IMR-90 (cell line): ENCODE measurements around the gene ARRDC1. TPM values are rescaled to one million over a fixed set of nuclear protein-coding genes. Genes with fewer than 3 reads are reported as not detected.

ENCODE experiments used
- ATAC-seq: fragments of 200-7000 bp; cut with Tn5 transposase; 2 replicates; pipeline ENCODE4 v1.9.1; 2020; ENCODE audit warnings: low read depth, mild to moderate bottlenecking, moderate library complexity
- BruUV-seq: library from RNA; stranded (reverse); fragments of 400-500 nt; replicated peaks from 2 replicates; lab custom pipeline; 2021; lab: Mats Ljungman, UMichigan
- CTCF ChIA-PET: fragments of 300-600 bp; formaldehyde crosslinking; extraction: SDS; loops from one replicate; lab custom pipeline; 2021; ENCODE audit warnings: antibody characterized with exemption; lab: Yijun Ruan, JAX
- POLR2A ChIA-PET: fragments of 300-600 bp; sonication (Branson Sonifier 250); formaldehyde crosslinking; loops from one replicate; lab custom pipeline; 2022; ENCODE audit warnings: antibody characterized with exemption; ENCODE audit not compliant: unreplicated experiment; lab: Charles Lee
- DNase-seq: peaks from one replicate; pipeline ENCODE4 v3.0.0; 2013
- H2AFZ ChIP-seq: replicated peaks from 2 replicates; pipeline ENCODE3; 2013; ENCODE audit warnings: low read length, mild to moderate bottlenecking; ENCODE audit not compliant: poor library complexity
- H2AK5ac ChIP-seq: 2 replicates; pipeline ENCODE4 v1.6.1; 2013; ENCODE audit warnings: low read depth, low read length, inconsistent platforms
- H2AK9ac ChIP-seq: replicated peaks from 2 replicates; pipeline ENCODE3; 2013; ENCODE audit warnings: mild to moderate bottlenecking, low read depth, low read length, moderate library complexity; ENCODE audit not compliant: poor library complexity
- H2BK120ac ChIP-seq: 2 replicates; pipeline ENCODE4 v1.6.1; 2013; ENCODE audit warnings: low read depth, low read length, inconsistent platforms
- H2BK15ac ChIP-seq: 3 replicates; pipeline ENCODE4 v1.6.1; 2013; ENCODE audit warnings: low read depth, low read length, inconsistent platforms
- H2BK20ac ChIP-seq: 2 replicates; pipeline ENCODE4 v1.6.1; 2013; ENCODE audit warnings: low read depth, mild to moderate bottlenecking, inconsistent platforms, low read length, moderate library complexity
- H2BK5ac ChIP-seq: 2 replicates; pipeline ENCODE4 v1.6.1; 2013; ENCODE audit warnings: mild to moderate bottlenecking, low read depth, low read length, inconsistent platforms; ENCODE audit not compliant: poor library complexity, severe bottlenecking
- H3K14ac ChIP-seq: replicated peaks from 2 replicates; pipeline ENCODE4 v1.6.1; 2013; ENCODE audit warnings: low read depth, low read length, inconsistent platforms
- H3K18ac ChIP-seq: 2 replicates; pipeline ENCODE4 v1.6.1; 2013; ENCODE audit warnings: low read depth, low read length, control low read depth
- H3K23ac ChIP-seq: 2 replicates; pipeline ENCODE4 v1.6.1; 2013; ENCODE audit warnings: low read depth, low read length, inconsistent platforms
- H3K27ac ChIP-seq: 2 replicates; pipeline ENCODE4 v1.5.1; 2013; ENCODE audit warnings: mild to moderate bottlenecking, control low read depth, low read length; ENCODE audit not compliant: insufficient read depth
- H3K27me3 ChIP-seq: 2 replicates; pipeline ENCODE4 v1.6.1; 2013; ENCODE audit warnings: low read length; ENCODE audit not compliant: control insufficient read depth, insufficient read depth
- H3K36me3 ChIP-seq: 2 replicates; pipeline ENCODE4 v1.6.1; 2013; ENCODE audit warnings: low read length, mixed read lengths; ENCODE audit not compliant: control insufficient read depth, insufficient read depth
- H3K4ac ChIP-seq: 2 replicates; pipeline ENCODE4 v1.6.1; 2013; ENCODE audit warnings: low read depth, low read length, inconsistent platforms
- H3K4me1 ChIP-seq: 2 replicates; pipeline ENCODE4 v1.6.1; 2013; ENCODE audit warnings: low read length, mixed read lengths; ENCODE audit not compliant: control insufficient read depth, insufficient read depth
- H3K4me2 ChIP-seq: 2 replicates; pipeline ENCODE4 v1.6.1; 2013; ENCODE audit warnings: low read depth, mild to moderate bottlenecking, control low read depth, low read length, moderate library complexity
- H3K4me3 ChIP-seq: 2 replicates; pipeline ENCODE4 v1.5.1; 2013; ENCODE audit warnings: low read depth, mild to moderate bottlenecking, control low read depth, low read length, moderate library complexity; ENCODE audit not compliant: insufficient read depth
- H3K56ac ChIP-seq: 2 replicates; pipeline ENCODE4 v1.6.1; 2013; ENCODE audit warnings: low read length, inconsistent platforms; ENCODE audit not compliant: insufficient read depth; ENCODE audit errors: extremely low read depth
- H3K79me1 ChIP-seq, 2 experiments: 2 replicates each; pipeline ENCODE4 v1.6.1; 2013; ENCODE audit warnings: low read length in 2 of 2, inconsistent platforms in 1 of 2, low read depth in 1 of 2
- H3K9ac ChIP-seq: 2 replicates; pipeline ENCODE4 v1.6.1; 2013; ENCODE audit warnings: low read depth, low read length, control low read depth
- H3K9me1 ChIP-seq: 2 replicates; pipeline ENCODE4 v1.6.1; 2013; ENCODE audit warnings: low read length, inconsistent platforms; ENCODE audit not compliant: insufficient read depth
- H3K9me3 ChIP-seq: 2 replicates; pipeline ENCODE4 v1.6.1; 2013; ENCODE audit warnings: low read length; ENCODE audit not compliant: control insufficient read depth, insufficient read depth
- H4K20me1 ChIP-seq: 2 replicates; pipeline ENCODE4 v1.6.1; 2013; ENCODE audit warnings: low read length, inconsistent platforms; ENCODE audit not compliant: insufficient read depth
- H4K5ac ChIP-seq: 2 replicates; pipeline ENCODE4 v1.6.1; 2013; ENCODE audit warnings: mild to moderate bottlenecking, low read depth, low read length, control low read depth
- H4K8ac ChIP-seq, 2 experiments: 2 replicates each; pipeline ENCODE4 v1.6.1; 2013; ENCODE audit warnings: low read depth in 2 of 2, low read length in 2 of 2, control low read depth in 1 of 2, inconsistent platforms in 1 of 2
- H4K91ac ChIP-seq: 2 replicates; pipeline ENCODE4 v1.6.1; 2013; ENCODE audit warnings: low read depth, low read length, inconsistent platforms; ENCODE audit not compliant: insufficient read depth
- BHLHE40 ChIP-seq: fragments of 150-350 bp; IDR thresholded peaks from 2 replicates; pipeline ENCODE4 v1.6.1; 2016; ENCODE audit warnings: mild to moderate bottlenecking, low read depth, low read length
- CEBPB ChIP-seq: IDR thresholded peaks from 2 replicates; pipeline ENCODE4 v1.6.1; 2012; ENCODE audit warnings: low read depth, low read length, improper control_type of control experiment
- CHD1 ChIP-seq: IDR thresholded peaks from 2 replicates; pipeline ENCODE4 v1.6.1; 2012; ENCODE audit warnings: low read depth, low read length, improper control_type of control experiment
- FOS ChIP-seq: fragments of 150-350 bp; IDR thresholded peaks from 2 replicates; pipeline ENCODE4 v1.6.1; 2016; ENCODE audit warnings: low read depth, low read length
- MAZ ChIP-seq: IDR thresholded peaks from 2 replicates; pipeline ENCODE4 v1.6.1; 2012; ENCODE audit warnings: low read depth, mild to moderate bottlenecking, low read length, improper control_type of control experiment, moderate library complexity, borderline replicate concordance
- MXI1 ChIP-seq: IDR thresholded peaks from 2 replicates; pipeline ENCODE4 v1.6.1; 2012; ENCODE audit warnings: low read depth, mild to moderate bottlenecking, low read length, moderate library complexity, borderline replicate concordance
- NFE2L2 ChIP-seq: fragments of 150-350 bp; IDR thresholded peaks from 2 replicates; pipeline ENCODE4 v1.6.1; 2016; ENCODE audit warnings: low read depth, mild to moderate bottlenecking, low read length
- POLR2A ChIP-seq: IDR thresholded peaks from 2 replicates; pipeline ENCODE4 v1.6.1; 2012; ENCODE audit warnings: mild to moderate bottlenecking, low read depth, low read length
- RAD21 ChIP-seq: IDR thresholded peaks from 2 replicates; pipeline ENCODE4 v1.6.1; 2012; ENCODE audit warnings: low read length, improper control_type of control experiment
- RCOR1 ChIP-seq: IDR thresholded peaks from 2 replicates; pipeline ENCODE4 v1.6.1; 2012; ENCODE audit warnings: mild to moderate bottlenecking, low read length, improper control_type of control experiment; ENCODE audit not compliant: insufficient replicate concordance
- RFX5 ChIP-seq: IDR thresholded peaks from 2 replicates; pipeline ENCODE4 v1.8.0; 2012; ENCODE audit warnings: low read depth, mild to moderate bottlenecking, low read length, moderate library complexity
- SMC3 ChIP-seq: fragments of 150-350 bp; IDR thresholded peaks from 2 replicates; pipeline ENCODE4 v1.6.1; 2016; ENCODE audit warnings: low read depth, mild to moderate bottlenecking, antibody characterized with exemption, low read length, moderate library complexity
- WGBS, 2 experiments: methylation state at CpG; one replicate each; pipeline versions ENCODE4 v1.1.5 to v1.1.7; 2013; ENCODE audit warnings: missing lambda C conversion rate in 2 of 2; ENCODE audit not compliant: insufficient read length in 1 of 2; ENCODE audit errors: extremely low coverage in 2 of 2; 5-methylcytosine and 5-hydroxymethylcytosine counted together
- dilution Hi-C: fragments of 300-500 bp; cut with HindIII; formaldehyde crosslinking; loops from one replicate; pipeline ENCODE4 v1.14.3; 2018; ENCODE audit warnings: low sequenced_read_pairs; ENCODE audit not compliant: unreplicated experiment
- in situ Hi-C: fragments of 300-500 bp; cut with MboI; formaldehyde crosslinking; loops from 3 replicates; pipeline ENCODE4 v1.14.3; 2019; ENCODE audit warnings: low sequenced_read_pairs, inconsistent platforms, mixed read lengths
- intact Hi-C: fragments of 100-400 bp; cut with micrococcal nuclease; formaldehyde crosslinking; loops from 2 replicates; pipeline ENCODE4 v1.10.0; 2022
- polyA plus RNA-seq, 3 experiments: library from polyadenylated mRNA; depleted of rRNA; stranded (reverse); fragments of >200 nt; gene quantifications; 2 replicates each; pipeline ENCODE4 v1.2.3, GENCODE V29; 2012; ENCODE audit warnings: low replicate concordance in 1 of 3
- total RNA-seq: library from RNA; depleted of rRNA; stranded (reverse); fragments of >200 nt; gene quantifications from 2 replicates; pipeline ENCODE4 v1.2.3, GENCODE V29; 2012
- TF ChIP-seq, protein P1 (sequence below): conservative IDR thresholded peaks from 2 replicates; pipeline ENCODE4 v1.5.1; 2012; ENCODE audit warnings: mild to moderate bottlenecking, low read depth, low read length, improper control_type of control experiment
- TF ChIP-seq, protein P2 (sequence below): fragments of 150-350 bp; IDR thresholded peaks from 2 replicates; pipeline ENCODE4 v1.6.1; 2016; ENCODE audit warnings: low read depth, mild to moderate bottlenecking, low read length, moderate library complexity, borderline replicate concordance

ARRDC1 gene
- total and polyA plus RNA-seq, 2 of the 4 experiments (the other 2 are of a cell fraction): 7.7 to 41.4 TPM

DNA sequence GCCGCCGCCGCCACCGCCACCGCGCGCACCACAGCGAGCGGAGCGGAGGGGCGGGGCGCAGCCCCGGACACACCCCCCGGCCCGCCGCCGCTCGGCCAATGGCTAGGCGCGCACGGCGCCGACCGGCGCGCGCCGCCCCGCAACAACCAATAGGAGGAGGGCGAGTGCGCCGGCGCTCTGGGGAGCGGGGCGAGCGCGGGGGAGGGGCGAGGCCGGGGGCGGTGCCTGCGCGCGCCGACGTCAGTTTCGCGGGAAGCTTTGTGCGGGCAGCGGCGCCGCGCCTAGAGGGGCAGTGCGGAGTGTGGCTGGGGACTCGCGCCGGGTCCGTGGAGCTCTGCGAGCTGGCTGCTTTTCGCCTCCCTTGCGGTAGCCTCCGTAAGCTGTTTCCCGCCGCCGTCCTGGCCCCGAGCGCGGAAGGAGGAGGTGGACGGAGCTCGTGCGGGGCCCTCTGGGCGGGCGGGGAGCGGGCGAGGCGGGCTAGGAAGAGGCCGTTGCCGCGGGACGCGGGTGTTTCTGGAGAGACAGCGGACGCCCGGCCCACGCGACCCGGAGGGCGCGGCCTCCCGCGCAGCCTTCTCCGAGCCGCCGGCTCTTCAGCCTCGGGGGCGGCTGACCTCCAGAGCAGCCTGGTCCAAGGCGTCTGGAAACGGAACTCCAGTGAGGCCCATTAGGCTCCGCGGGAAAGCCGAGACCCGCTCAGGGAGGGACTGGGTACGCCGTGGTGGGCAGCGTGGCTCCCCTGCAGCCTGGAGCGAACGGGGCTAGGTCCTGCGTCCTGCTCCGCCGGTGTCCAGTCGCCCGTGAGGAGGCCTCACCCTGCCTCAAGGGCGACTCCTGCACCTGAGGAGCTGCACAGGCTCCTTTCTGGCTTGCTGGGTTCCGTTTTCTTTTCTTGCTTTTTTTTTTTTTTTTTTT is 14.8 kb upstream of the ARRDC1 start, which contains the start of gene ZMYND19 (continued):
- peak; percentile 37; the same call in 1 of the 2 replicates for TF ChIP-seq MAZ
- TF ChIP-seq MXI1: peak; percentile 78
- no peak for TF ChIP-seq RAD21

DNA sequence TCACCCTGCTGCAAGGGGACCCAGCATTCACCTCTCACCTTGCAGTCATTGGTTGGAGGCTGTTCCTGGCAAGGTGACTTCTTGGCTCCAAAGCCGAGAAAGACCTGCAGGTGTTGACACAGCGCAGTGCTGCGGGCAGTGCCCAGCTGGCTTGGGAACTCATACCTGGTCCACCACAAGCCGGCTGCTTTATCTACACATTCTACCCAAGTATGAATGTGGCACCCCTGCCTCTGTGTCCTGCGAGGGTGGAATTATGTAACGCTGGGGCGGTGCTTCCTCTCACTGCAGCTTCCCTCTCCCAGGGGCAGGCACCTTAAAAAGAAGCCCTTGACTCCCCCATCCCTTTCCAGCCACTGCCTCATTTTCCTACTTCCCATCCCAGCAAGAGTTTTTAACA is 12.7 kb upstream of the ARRDC1 start:
- H3K4me3 ChIP-seq: no peak overlapping the region
- no peak overlapping the region for H3K18ac ChIP-seq
- H2AFZ ChIP-seq: no peak overlapping the region
- peaks cover 7% of the 10 kb centered on the region for H3K4me1 ChIP-seq
- H3K79me1 ChIP-seq: peaks cover 7 to 27% of the 10 kb centered on the region in 2 experiments
- H3K27ac ChIP-seq: no peak overlapping the region
- ChIA-PET CTCF (no interaction called here), POLR2A (no interaction called here)
- intact Hi-C loops (no loop called here), in situ Hi-C loops (no loop called here), dilution Hi-C loops (no loop called here)
- H3K9ac ChIP-seq: no peak overlapping the region
- H3K27me3 ChIP-seq: no peaks in the 10 kb centered on the region
- H3K14ac ChIP-seq: no peak overlapping the region
- H4K5ac ChIP-seq: no peak overlapping the region
- no peaks in the 10 kb centered on the region for H3K9me3 ChIP-seq
- H4K20me1 ChIP-seq: peaks cover 10% of the 10 kb centered on the region; the same call in 1 of the 2 replicates
- no peak overlapping the region for H2AK5ac ChIP-seq
- no peak overlapping the region for H2BK15ac ChIP-seq
- H3K4me2 ChIP-seq: no peak overlapping the region
- no peak for ATAC-seq
- H2BK120ac ChIP-seq: no peak overlapping the region
- H2BK20ac ChIP-seq: no peak overlapping the region
- no CpG with 5 or more reads among the region's 7 CpGs for WGBS, 2 experiments
- no TSS peak for BruUV-seq
- H3K23ac ChIP-seq: no peak overlapping the region
- H2AK9ac ChIP-seq: no peak overlapping the region
- DNase-seq: no peak
- no peaks in the 10 kb centered on the region for H3K9me1 ChIP-seq
- H4K8ac ChIP-seq: no peak overlapping the region
- no peak overlapping the region for H3K56ac ChIP-seq
- H2BK5ac ChIP-seq: no peak overlapping the region
- H3K36me3 ChIP-seq: peaks cover 7% of the 10 kb centered on the region
- no peak overlapping the region for H3K4ac ChIP-seq
- H4K91ac ChIP-seq: no peak overlapping the region
- TF ChIP-seq MXI1 (no peak), POLR2A (no peak), NFE2L2 (no peak), CHD1 (no peak), RFX5 (no peak), CEBPB (no peak), FOS (no peak), RCOR1 (no peak), BHLHE40 (no peak), SMC3 (no peak)
- TF ChIP-seq, protein P1, sequence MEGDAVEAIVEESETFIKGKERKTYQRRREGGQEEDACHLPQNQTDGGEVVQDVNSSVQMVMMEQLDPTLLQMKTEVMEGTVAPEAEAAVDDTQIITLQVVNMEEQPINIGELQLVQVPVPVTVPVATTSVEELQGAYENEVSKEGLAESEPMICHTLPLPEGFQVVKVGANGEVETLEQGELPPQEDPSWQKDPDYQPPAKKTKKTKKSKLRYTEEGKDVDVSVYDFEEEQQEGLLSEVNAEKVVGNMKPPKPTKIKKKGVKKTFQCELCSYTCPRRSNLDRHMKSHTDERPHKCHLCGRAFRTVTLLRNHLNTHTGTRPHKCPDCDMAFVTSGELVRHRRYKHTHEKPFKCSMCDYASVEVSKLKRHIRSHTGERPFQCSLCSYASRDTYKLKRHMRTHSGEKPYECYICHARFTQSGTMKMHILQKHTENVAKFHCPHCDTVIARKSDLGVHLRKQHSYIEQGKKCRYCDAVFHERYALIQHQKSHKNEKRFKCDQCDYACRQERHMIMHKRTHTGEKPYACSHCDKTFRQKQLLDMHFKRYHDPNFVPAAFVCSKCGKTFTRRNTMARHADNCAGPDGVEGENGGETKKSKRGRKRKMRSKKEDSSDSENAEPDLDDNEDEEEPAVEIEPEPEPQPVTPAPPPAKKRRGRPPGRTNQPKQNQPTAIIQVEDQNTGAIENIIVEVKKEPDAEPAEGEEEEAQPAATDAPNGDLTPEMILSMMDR: no peak
- TF ChIP-seq, protein P2, sequence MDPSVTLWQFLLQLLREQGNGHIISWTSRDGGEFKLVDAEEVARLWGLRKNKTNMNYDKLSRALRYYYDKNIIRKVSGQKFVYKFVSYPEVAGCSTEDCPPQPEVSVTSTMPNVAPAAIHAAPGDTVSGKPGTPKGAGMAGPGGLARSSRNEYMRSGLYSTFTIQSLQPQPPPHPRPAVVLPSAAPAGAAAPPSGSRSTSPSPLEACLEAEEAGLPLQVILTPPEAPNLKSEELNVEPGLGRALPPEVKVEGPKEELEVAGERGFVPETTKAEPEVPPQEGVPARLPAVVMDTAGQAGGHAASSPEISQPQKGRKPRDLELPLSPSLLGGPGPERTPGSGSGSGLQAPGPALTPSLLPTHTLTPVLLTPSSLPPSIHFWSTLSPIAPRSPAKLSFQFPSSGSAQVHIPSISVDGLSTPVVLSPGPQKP: no peak
